HG03520 (cell line): Measurements from ENCODE around the gene KCNIP1.
"Not testable (repeated sequence)": the region's sequence is repeated elsewhere in the genome, so short reads cannot be mapped to it uniquely, and the experiment has no call there.

ENCODE experiments used
- ATAC-seq: cut with Tn5 transposase; IDR thresholded peaks from one replicate; pipeline ENCODE4 v1.9.1; 2021; ENCODE audit warnings: mild to moderate bottlenecking, moderate library complexity; ENCODE audit not compliant: unreplicated experiment

Gene KCNIP1

DNA sequence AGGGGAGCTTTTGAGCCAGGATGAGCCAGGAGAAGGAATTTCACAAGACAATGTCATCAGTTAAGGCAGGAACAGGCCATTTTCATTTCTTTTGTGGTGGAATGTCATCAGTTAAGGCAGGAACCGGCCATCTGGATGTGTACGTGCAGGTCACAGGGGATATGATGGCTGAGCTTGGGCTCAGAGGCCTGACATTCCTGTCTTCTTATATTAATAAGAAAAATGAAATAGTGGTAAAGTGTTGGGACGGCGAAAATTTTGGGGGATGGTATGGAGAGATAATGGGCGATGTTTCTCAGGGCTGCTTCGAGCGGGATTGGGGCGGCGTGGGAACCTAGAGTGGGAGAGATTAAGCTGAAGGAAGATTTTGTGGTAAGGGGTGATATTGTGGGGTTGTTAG, 258.5 kb downstream of the KCNIP1 start:
- not testable (repeated sequence) for ATAC-seq

DNA sequence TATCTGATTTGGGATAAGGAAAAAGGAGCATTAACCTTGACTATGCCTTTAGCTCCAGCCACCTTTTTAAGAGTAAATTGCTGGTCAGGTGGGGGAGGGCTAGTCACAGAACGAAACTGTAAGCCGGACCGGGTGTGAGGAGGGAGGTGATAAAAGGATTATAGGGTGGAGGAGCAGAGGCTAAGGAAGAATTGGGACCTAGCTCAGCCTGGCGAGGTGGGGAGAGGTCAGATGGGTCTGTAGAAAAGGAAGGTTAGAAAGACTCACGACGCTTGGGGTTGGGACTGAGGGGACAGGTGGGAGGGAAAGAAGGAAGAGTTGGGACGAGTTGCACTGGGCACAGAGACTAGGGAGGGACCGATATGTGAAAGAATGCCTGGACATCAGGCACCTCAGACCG, 262.0 kb downstream of the KCNIP1 start:
- ATAC-seq = not testable (repeated sequence)

DNA sequence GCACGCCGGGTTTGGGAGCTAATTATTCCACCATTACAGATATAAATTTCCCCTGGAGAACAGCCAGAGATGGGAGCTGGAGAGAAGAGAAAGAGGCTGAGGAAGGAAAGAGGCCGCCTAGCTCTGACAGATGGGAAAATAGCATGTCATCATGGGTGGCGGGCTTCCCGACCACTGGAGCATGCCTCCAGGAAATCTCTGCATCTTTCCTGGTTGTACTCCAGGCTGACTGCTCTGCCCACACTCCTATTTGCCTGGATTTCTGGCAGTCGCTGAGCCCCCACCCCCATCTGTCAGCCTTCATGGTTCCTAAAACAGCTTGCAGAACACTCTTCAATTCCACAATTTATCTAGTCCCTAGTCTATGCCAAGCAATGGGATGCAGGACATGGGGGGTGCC, 265.4 kb downstream of the KCNIP1 start:
- ATAC-seq = no peak

DNA sequence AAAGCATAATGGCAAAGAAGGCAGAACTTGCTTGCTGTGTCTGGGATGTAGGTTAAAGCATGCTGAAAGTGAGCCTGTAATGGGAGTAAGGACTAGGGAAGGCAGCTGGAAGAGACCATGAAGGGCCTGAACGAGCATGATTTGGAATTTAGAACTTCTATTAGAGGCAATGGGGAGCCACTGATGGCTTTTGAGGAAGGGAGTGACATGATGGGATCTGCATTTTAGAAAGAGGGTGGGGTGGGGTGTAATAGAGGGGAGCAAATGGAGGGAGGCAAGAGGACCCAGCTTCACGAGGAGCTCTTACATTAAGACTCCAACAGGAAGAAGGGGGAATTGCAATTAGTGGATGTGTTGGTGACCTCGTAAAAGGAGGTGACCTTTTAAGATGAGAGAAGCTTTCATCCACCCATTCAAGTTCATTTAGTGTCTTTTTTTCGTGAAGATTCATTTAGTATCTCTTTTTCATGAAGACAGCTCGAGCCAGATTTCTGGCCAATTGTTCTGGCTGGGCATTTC, 266.1 kb downstream of the KCNIP1 start:
- no peak for ATAC-seq

DNA sequence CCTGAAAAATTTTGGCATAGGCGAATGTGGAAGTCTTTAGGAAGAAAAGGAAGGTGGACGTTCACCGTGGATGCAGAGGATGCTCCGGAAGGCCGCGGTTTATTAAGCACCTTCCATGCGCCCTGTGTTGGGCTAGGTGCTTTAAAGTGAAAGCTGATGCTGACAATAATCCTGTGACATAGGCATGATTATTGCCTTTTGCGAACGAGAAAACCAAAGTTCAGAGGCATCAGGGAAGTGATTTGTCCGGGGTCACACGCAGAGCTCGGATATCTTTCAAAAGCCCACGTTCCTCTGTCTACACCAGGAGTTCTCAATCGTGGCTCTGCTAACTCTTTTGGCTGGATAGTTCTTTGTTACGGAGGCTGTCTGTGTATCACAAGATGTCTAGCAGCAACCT, 267.7 kb downstream of the KCNIP1 start:
- ATAC-seq = no peak

DNA sequence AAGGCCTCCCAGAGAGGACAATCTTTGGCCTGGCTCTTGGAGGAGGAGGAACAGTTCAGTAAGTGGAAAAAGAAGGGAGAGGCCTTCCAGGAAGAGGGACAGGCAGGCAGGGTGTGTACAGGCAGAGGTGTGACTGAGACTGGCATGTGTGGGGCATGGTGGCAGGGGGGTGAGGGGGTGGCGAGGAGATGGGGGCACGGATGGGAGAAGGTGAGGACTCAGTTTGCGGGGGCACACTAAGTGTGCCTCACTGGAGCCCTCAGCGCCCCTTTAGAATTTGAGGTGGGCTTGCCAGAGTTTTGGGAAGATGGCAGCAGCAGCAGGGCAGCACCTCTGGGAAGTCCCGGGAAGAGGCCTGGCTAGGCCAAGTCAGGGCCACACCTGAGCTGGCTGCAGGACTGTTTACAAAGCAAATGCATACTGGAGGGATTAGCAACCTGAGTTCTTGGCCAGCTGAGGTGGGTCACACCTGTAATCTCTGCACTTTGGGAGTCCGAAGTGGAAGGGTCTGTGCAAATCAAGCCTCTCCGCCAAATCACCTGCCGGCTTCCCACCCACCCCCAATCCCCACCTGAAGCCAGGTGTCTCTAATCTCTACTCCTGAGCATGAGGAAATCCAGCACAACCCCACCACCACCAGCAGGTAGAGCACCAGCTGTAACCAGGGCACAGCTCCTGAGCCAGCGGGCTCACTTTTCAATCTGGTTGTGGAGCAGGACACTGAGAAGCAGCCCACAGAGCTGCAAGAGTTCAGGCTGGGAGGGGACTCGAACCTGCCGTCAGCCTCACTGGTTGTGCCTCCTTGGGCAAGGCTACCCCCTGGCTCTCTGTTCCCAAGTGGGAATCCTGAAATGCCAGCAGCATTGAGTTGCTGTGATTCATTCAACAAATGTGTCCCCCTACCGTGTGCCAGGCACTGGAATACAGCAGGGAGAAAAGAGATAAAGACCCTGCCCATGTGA, 269.5 kb downstream of the KCNIP1 start:
- no peak for ATAC-seq

DNA sequence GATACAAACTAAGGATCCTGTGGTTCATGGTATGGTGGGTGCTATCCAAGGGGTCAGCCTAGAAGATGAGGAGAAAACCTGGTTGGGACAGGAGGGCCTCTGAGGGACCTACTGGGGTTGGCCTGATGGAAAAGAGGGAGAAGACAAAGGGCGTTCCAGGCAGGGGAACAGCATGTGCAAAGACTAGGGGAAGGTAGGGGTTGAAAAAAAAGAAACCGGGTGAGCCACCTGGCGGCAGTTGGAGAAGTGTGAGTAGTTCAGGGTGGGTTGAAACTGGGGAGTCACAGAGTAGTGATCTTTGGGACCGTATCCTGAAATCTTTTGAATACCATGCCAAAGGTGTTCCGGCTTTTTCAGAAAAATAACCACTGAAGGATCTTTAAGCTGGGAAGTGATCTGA, 271.0 kb downstream of the KCNIP1 start:
- ATAC-seq = no peak

DNA sequence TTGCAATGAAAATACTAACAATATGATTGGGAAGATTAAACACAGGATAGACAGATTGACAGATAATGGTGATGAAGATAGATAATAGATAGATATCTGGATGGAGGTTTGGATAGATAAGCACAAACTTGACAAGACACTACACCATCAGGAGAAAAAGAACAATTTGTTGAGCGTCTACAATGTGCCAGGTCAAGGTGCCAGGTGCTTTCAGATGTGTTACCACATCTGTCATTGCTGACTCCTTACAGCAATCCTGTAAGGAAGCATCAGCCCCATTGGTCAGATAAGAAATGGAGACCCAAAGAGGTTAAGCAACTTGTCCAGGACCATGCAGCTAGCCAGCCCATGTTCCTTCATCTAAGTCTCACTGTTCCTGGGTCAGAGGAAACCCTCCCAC, 278.1 kb downstream of the KCNIP1 start:
- ATAC-seq = no peak

DNA sequence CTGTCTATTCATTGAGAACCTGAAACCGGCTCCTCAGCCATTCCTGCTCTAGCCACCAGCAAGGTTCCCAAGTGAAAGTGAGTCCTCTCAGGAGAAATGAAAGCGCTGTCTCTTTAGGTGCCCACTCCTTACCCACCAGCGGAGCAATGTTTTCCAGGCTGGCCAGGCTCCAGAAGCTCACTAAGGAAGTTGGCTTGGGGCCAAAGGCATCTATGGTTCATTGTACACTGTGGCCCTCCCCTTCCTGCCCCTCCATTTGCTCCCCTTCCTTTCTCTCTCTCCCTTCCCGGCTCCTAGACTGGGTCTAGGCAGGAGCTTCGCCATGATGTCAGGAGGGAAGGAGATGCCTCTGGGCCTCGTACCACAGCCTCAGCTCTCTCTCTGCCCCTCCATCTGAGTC, 278.6 kb downstream of the KCNIP1 start:
- no peak for ATAC-seq

DNA sequence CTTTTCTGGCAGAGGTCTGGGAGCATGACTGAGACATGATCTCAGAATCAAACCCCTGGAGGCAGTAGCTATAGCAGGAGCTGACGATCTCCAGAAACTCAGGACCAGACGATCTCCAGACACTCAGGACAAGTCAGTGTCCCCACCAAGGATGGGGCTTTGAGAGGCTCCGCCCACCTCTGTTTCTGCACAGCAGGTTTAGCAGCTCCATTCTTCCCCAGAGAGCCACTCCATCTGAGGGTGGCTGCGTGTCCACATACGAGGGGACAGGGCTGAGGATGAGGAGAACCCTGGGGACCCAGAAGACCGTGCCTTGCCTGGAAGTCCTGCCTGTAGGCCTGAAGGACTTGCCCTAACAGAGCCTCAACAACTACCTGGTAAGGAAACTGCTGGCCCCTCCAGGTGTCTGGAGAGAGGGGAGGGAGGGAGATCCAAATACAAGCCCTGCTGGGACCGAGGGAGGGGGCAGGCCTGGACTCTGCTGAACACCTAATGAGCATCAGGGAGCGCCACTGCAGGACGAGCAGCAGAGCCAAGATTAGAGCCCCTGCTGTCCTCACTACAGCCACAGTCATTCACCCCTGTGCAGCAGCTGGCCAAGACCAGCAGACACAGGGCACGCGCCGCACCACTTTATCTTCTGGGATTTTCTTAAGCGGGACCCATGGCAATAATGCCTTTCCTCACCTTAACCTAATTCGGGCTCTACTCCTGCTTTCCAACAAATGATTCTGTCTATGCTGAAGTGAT, 279.9 kb downstream of the KCNIP1 start, which contains the start of gene GABRP:
Gene GABRP (plus strand): TSS at position 228 of the 750 bp plus-strand sequence. CDS start 4,891 bp downstream, outside the sequence.
- ATAC-seq = no peak

DNA sequence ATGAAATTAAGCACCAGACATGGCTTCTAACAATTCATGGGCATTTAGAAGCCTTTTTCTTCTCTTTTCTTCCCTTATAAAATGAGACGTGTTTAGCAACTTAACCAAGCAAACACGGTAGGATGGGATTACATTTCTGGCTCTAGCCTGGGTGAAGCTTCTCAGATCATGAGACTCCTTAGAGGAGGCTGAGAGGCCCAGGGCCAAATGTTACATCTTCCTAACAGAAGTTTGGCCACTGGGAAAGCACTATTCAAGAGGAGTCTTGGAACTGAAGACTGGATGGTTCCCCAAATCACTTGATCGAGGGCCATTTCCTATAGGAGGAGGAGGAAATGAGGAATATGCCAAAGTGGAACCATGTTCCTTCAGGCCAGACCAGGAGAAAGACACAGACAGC, 281.6 kb downstream of the KCNIP1 start:
- no peak for ATAC-seq
